Measurements from ENCODE around the gene SLC25A51. TPM values are rescaled to one million over a fixed set of nuclear protein-coding genes. Genes with fewer than 3 reads are reported as not detected.

Gene SLC25A51
- total RNA-seq, 1 donor from 2014 or later = 5.9 TPM

DNA sequence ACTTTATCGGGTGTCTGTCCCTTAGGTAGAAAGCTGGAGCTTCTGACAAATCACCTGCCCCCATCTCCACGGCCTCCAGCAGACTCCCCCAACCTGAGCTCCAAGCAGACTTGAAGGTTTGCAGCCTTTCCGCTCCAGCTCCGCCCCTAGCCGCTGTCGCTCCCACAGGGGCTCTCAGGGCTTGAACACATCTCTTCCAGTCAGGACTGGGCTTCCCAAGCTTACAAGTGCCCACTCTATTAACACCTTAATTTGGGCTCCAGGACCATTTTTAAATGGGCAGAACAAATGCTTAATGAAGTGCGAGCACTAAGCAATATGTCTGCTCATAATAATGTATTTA is 17.2 kb upstream of the SLC25A51 start:
- Histone ChIP-seq H3K4me1 (peaks cover 0 to 2% of the 10 kb centered on the region in 2 donors), H3K9me3 (no peaks in the 10 kb centered on the region), H3K36me3 (peaks cover 14 to 20% of the 10 kb centered on the region in 2 donors), H3K27ac (no peak overlapping the region), H3K4me3 (no peak overlapping the region), H3K27me3 (no peaks in the 10 kb centered on the region)
- no peak for DNase-seq (ENCODE audit: low spot score in 2 of 2)
- intact Hi-C loops (cut with DNase I) = no loop called here
- TF ChIP-seq, protein P1, sequence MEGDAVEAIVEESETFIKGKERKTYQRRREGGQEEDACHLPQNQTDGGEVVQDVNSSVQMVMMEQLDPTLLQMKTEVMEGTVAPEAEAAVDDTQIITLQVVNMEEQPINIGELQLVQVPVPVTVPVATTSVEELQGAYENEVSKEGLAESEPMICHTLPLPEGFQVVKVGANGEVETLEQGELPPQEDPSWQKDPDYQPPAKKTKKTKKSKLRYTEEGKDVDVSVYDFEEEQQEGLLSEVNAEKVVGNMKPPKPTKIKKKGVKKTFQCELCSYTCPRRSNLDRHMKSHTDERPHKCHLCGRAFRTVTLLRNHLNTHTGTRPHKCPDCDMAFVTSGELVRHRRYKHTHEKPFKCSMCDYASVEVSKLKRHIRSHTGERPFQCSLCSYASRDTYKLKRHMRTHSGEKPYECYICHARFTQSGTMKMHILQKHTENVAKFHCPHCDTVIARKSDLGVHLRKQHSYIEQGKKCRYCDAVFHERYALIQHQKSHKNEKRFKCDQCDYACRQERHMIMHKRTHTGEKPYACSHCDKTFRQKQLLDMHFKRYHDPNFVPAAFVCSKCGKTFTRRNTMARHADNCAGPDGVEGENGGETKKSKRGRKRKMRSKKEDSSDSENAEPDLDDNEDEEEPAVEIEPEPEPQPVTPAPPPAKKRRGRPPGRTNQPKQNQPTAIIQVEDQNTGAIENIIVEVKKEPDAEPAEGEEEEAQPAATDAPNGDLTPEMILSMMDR (IDR thresholded peaks at IDR 0.05) = no peak

DNA sequence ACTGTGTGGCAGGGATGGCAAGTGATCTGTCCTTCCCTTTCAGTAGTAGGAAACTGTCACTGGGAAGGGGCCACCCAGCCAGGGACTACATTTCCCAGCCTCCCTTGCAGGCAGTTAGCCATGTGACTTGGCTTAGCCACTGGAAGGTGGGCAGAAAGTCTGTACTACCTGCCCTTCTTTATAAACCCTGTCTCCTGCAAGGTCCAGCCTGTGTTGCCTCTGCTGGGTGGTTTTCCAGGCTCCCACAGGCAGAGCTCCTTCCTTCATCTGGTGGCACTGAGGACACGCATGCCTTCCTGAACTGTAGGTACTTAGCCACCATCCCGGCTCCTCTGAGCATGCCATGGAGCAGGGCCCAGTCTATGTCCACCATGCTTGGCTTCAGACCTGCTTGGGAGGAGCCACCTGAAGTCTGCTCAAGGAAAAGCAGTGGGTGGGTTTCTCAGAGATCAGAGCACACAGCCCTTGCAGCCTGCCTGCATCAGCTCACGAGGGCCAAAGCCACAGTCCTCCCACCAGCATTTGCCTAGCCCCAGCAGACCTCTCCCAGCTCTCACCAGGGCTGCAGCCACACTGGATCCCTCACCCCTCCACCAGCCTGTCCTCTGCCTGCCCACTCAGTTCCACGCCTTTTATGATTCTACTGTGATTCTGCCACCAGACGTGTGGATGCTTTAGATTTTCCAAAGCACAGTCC is 16.7 kb upstream of the SLC25A51 start:
- DNase-seq (ENCODE audit: low spot score in 2 of 2) = no peak
- Histone ChIP-seq H3K27ac (no peak overlapping the region), H3K4me1 (peaks cover 0 to 2% of the 10 kb centered on the region in 2 donors), H3K9me3 (no peaks in the 10 kb centered on the region), H3K36me3 (peaks cover 18 to 21% of the 10 kb centered on the region in 2 donors), H3K27me3 (no peaks in the 10 kb centered on the region), H3K4me3 (no peak overlapping the region)
- TF ChIP-seq, protein P1 (IDR thresholded peaks at IDR 0.05) = no peak
- intact Hi-C loops (cut with DNase I) = no loop called here

DNA sequence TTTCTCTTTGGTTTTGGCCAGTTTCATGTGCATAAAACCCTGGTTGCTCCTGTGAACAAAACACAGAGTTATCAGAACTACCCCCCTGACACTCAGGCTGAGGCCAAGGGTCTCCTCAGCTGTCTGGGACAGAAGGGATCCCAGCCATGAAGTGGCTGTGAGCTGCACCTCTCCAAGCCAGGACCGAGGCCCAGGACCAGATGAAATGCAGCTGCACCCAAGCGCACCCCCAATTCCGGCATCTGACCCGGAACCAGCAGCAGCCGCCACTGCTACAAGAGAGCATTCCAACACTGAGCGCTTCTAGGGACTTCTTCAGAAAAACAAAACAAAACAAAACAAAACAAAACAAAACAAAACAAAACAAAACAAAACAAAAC is 16.0 kb upstream of the SLC25A51 start:
- TF ChIP-seq, protein P1 (IDR thresholded peaks at IDR 0.05) = no peak
- Histone ChIP-seq H3K27me3 (no peaks in the 10 kb centered on the region), H3K9me3 (no peaks in the 10 kb centered on the region), H3K4me1 (peaks cover 0 to 2% of the 10 kb centered on the region in 2 donors), H3K4me3 (no peak overlapping the region), H3K36me3 (peaks cover 18 to 21% of the 10 kb centered on the region in 2 donors), H3K27ac (no peak overlapping the region)
- DNase-seq (ENCODE audit: low spot score in 2 of 2) = no peak
- intact Hi-C loops (cut with DNase I) = no loop called here

DNA sequence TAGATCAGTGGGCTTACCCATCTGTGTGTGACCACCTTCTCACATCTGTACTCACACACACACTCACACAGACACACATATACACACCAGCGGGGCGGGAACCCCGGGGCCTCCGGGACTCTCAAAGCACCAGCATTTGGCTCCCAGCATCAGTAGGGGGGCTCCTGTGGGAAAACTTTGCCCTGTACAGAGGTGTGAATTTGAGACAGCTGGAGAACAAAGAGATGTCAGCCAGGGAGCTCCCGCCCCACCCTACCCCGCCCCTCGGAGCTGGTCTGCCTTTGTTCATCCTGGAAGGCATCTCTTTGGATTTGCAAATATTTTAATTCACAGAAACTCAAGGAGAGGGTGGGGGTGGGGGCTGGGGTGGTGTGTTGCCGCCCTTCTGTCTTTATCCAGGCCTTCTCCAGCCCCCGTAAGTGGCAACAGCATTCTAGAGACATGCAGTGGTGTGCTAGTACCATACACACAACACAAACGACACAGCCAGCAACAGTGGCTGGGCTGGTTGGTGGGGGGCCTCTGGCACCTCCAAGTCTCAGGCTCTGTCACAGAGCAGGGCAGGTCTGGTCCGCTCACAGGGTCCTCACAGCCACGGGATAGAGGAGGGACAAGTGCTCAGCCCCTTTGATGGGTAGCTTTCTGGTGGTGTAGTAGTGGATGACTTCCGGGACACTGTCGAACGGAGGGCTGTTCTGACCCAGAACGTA is 15.5 kb upstream of the SLC25A51 start:
- Histone ChIP-seq H3K4me1 (peaks cover 0 to 2% of the 10 kb centered on the region in 2 donors), H3K27me3 (no peaks in the 10 kb centered on the region), H3K4me3 (no peak overlapping the region), H3K36me3 (peaks cover 18 to 21% of the 10 kb centered on the region in 2 donors), H3K27ac (no peak overlapping the region), H3K9me3 (no peaks in the 10 kb centered on the region)
- intact Hi-C loops (cut with DNase I) = no loop called here
- TF ChIP-seq, protein P1 (IDR thresholded peaks at IDR 0.05) = no peak
- DNase-seq (ENCODE audit: low spot score in 2 of 2) = no peak

DNA sequence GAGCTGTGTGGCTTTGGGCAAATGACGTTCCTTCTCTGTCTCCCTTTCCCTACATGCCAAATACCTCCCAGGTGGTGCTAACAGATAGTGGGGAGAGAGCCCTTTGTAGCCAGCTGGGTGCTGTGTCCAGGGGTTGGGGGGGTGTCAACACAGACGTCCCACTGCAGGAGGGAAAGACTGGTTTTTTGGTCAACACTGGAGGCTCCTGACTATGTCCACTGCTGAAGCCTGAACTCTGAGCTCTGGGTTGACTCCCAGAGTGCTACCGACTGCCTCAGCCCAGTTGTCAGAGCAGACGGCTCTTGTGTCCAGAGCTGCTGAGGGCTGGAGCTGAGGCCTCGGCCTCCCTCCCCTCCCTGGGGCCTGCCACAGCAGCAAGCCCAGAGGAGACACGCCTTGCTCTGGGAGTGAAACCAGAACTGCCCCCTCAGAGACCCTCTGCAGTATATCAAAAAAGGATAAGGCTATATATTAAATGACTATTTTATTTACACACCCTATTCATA is 14.8 kb upstream of the SLC25A51 start:
- H3K4me3 ChIP-seq = no peak overlapping the region
- H3K9me3 ChIP-seq = no peaks in the 10 kb centered on the region
- H3K27me3 ChIP-seq = no peaks in the 10 kb centered on the region
- peaks cover 18 to 21% of the 10 kb centered on the region in 2 donors for H3K36me3 ChIP-seq
- no peak overlapping the region for H3K27ac ChIP-seq
- peaks cover 0 to 2% of the 10 kb centered on the region in 2 donors for H3K4me1 ChIP-seq
- intact Hi-C loops (cut with DNase I) = no loop called here
- DNase-seq (ENCODE audit: low spot score in 2 of 2) = no peak
- TF ChIP-seq, protein P1 (IDR thresholded peaks at IDR 0.05) = no peak
